SK-N-SH (cell line): ENCODE results near the gene RBM4. TPM values are rescaled to one million over a fixed set of nuclear protein-coding genes. Genes with fewer than 3 reads are reported as not detected.

Source experiments
- CTCF ChIA-PET: fragments of 300-600, 350-600 bp; formaldehyde crosslinking; extraction: SDS; loops from one replicate; lab custom pipeline; 2021; lab: Yijun Ruan, JAX
- POLR2A ChIA-PET: fragments of 350-600 bp; sonication (Branson Sonifier 250); formaldehyde crosslinking; extraction: SDS; loops from one replicate; lab custom pipeline; 2020; ENCODE audit warnings: antibody characterized with exemption, inconsistent platforms; lab: Yijun Ruan, JAX
- DNase-seq: peaks from one replicate; pipeline ENCODE4 v3.0.0; 2012
- H2AFZ ChIP-seq: fragments of 200-600 bp; sonication (generic); 2 replicates; pipeline ENCODE4 v1.8.1; 2016; ENCODE audit warnings: antibody characterized with exemption, mild to moderate bottlenecking, low read depth
- H3F3A ChIP-seq: fragments of 200-600 bp; sonication (generic); replicated peaks from 2 replicates; pipeline ENCODE3; 2016; ENCODE audit warnings: antibody characterized with exemption, mild to moderate bottlenecking; ENCODE audit not compliant: insufficient read depth
- H3K27ac ChIP-seq, 2 experiments: fragments of 200-500 bp in 1 of 2; fragments of 200-600 bp in 1 of 2; sonication (Bioruptor generic) in 1 of 2; sonication (generic), shearing (Covaris generic) in 1 of 2; 2 replicates each; pipeline versions ENCODE4 v1.5.1 to v1.6.1; 2014 to 2016; ENCODE audit warnings: low read depth in 2 of 2, inconsistent platforms in 1 of 2, low read length in 1 of 2, mild to moderate bottlenecking in 1 of 2, mixed read lengths in 1 of 2
- H3K27me3 ChIP-seq: fragments of 200-600 bp; sonication (generic), shearing (Covaris generic); 2 replicates; pipeline ENCODE4 v1.6.1; 2016; ENCODE audit warnings: mixed run types; ENCODE audit not compliant: insufficient read depth
- H3K36me3 ChIP-seq, 2 experiments: fragments of 200-500 bp in 1 of 2; fragments of 200-600 bp in 1 of 2; sonication (Bioruptor generic) in 1 of 2; sonication (generic) in 1 of 2; replicated peaks in 1 of 2; 2 replicates each; pipeline versions ENCODE3 to v1.5.1; 2014 to 2016; ENCODE audit warnings: low read length in 1 of 2, mild to moderate bottlenecking in 1 of 2; ENCODE audit not compliant: insufficient read depth in 2 of 2, control insufficient read depth in 1 of 2
- H3K4me1 ChIP-seq, 2 experiments: fragments of 200-500 bp in 1 of 2; fragments of 200-600 bp in 1 of 2; sonication (Bioruptor generic) in 1 of 2; sonication (generic), shearing (Covaris generic) in 1 of 2; 2 replicates each; pipeline versions ENCODE4 v1.5.1 to v1.6.1; 2014 to 2016; ENCODE audit warnings: low read depth in 1 of 2, low read length in 1 of 2, mixed run types in 1 of 2; ENCODE audit not compliant: insufficient read depth in 2 of 2, control insufficient read depth in 1 of 2
- H3K4me2 ChIP-seq: fragments of 200-600 bp; sonication (generic), shearing (Covaris generic); 2 replicates; pipeline ENCODE4 v1.6.1; 2017; ENCODE audit warnings: mixed run types
- H3K4me3 ChIP-seq, 2 experiments: fragments of 200-500 bp in 1 of 2; fragments of 200-600 bp in 1 of 2; sonication (Bioruptor generic) in 1 of 2; sonication (generic), shearing (Covaris generic) in 1 of 2; 2 replicates each; pipeline versions ENCODE4 v1.5.1 to v1.8.1; 2014 to 2016; ENCODE audit warnings: low read depth in 2 of 2, inconsistent platforms in 1 of 2, low read length in 1 of 2, mild to moderate bottlenecking in 1 of 2, mixed read lengths in 1 of 2, moderate library complexity in 1 of 2
- H3K79me2 ChIP-seq: fragments of 200-600 bp; sonication (generic); 2 replicates; pipeline ENCODE4 v1.8.1; 2017; ENCODE audit warnings: mild to moderate bottlenecking; ENCODE audit not compliant: insufficient read depth
- H3K9ac ChIP-seq: fragments of 200-600 bp; sonication (generic); 2 replicates; pipeline ENCODE4 v1.6.1; 2017; ENCODE audit warnings: mixed run types
- H3K9me2 ChIP-seq: fragments of 200-600 bp; sonication (generic); 2 replicates; pipeline ENCODE4 v1.6.1; 2017; ENCODE audit warnings: mixed run types
- H3K9me3 ChIP-seq: fragments of 200-600 bp; sonication (generic); 2 replicates; pipeline ENCODE4 v1.6.1; 2017; ENCODE audit warnings: mixed run types, mild to moderate bottlenecking, moderate library complexity
- H4K20me1 ChIP-seq: fragments of 200-600 bp; sonication (generic); 2 replicates; pipeline ENCODE4 v1.6.1; 2017; ENCODE audit warnings: mild to moderate bottlenecking, mixed run types; ENCODE audit not compliant: insufficient read depth
- CHD2 ChIP-seq: fragments of 150-350 bp; IDR thresholded peaks from 2 replicates; pipeline ENCODE4 v1.6.1; 2018; ENCODE audit warnings: low read length; ENCODE audit not compliant: partially characterized antibody
- CTCF ChIP-seq: fragments of 200-600 bp; sonication (generic); IDR thresholded peaks from 2 replicates; pipeline ENCODE4 v1.6.1; 2017; ENCODE audit warnings: antibody characterized with exemption, mild to moderate bottlenecking, moderate library complexity
- ELF1 ChIP-seq: IDR thresholded peaks from 2 replicates; pipeline ENCODE4 v1.4.0; 2012
- FOXJ3 ChIP-seq: sonication (generic); formaldehyde crosslinking; IDR thresholded peaks from 2 replicates; pipeline ENCODE4 v1.5.1; 2020; ENCODE audit warnings: mild to moderate bottlenecking, missing genetic modification reagents
- FOXM1 ChIP-seq: IDR thresholded peaks from 2 replicates; pipeline ENCODE4 v1.4.0; 2012; ENCODE audit warnings: low read depth, mild to moderate bottlenecking
- GABPA ChIP-seq: IDR thresholded peaks from 2 replicates; pipeline ENCODE4 v1.4.0; 2012; ENCODE audit warnings: low read depth, mild to moderate bottlenecking
- GATA2 ChIP-seq: sonication (generic); formaldehyde crosslinking; IDR thresholded peaks from 2 replicates; pipeline ENCODE4 v1.5.0; 2020; ENCODE audit warnings: mild to moderate bottlenecking, missing genetic modification reagents
- JUND ChIP-seq: IDR thresholded peaks from 2 replicates; pipeline ENCODE4 v1.4.0; 2012
- MAX ChIP-seq: IDR thresholded peaks from 2 replicates; pipeline ENCODE4 v1.4.0; 2012; ENCODE audit warnings: low read depth
- MEF2A ChIP-seq: IDR thresholded peaks from 2 replicates; pipeline ENCODE4 v1.4.0; 2012; ENCODE audit warnings: low read depth, borderline replicate concordance
- MXI1 ChIP-seq: IDR thresholded peaks from 2 replicates; pipeline ENCODE4 v1.6.1; 2012; ENCODE audit warnings: mild to moderate bottlenecking, low read depth, low read length, improper control_type of control experiment
- NFIC ChIP-seq: IDR thresholded peaks from 2 replicates; pipeline ENCODE4 v1.4.0; 2012; ENCODE audit warnings: borderline replicate concordance
- NRF1 ChIP-seq: IDR thresholded peaks from 2 replicates; pipeline ENCODE4 v1.6.1; 2012; ENCODE audit warnings: low read depth, mild to moderate bottlenecking, low read length
- PBX3 ChIP-seq: IDR thresholded peaks from 2 replicates; pipeline ENCODE4; 2012
- RAD21 ChIP-seq: IDR thresholded peaks from 2 replicates; pipeline ENCODE4 v1.6.1; 2012; ENCODE audit warnings: mild to moderate bottlenecking, low read length
- RCOR1 ChIP-seq: fragments of 150-350 bp; IDR thresholded peaks from 2 replicates; pipeline ENCODE4 v1.6.1; 2017; ENCODE audit warnings: antibody characterized with exemption, low read length
- REST ChIP-seq: IDR thresholded peaks from 2 replicates; pipeline ENCODE4 v1.6.1; 2012; ENCODE audit warnings: mild to moderate bottlenecking, low read depth, low read length, moderate library complexity
- RFX5 ChIP-seq: IDR thresholded peaks from 2 replicates; pipeline ENCODE4 v1.6.1; 2012; ENCODE audit warnings: mild to moderate bottlenecking, improper control_type of control experiment, low read length
- RXRA ChIP-seq: IDR thresholded peaks from 2 replicates; pipeline ENCODE4 v1.4.0; 2012; ENCODE audit warnings: low read depth, mild to moderate bottlenecking, borderline replicate concordance
- TCF12 ChIP-seq: IDR thresholded peaks from 2 replicates; pipeline ENCODE4 v1.4.0; 2012
- WGBS: methylation state at CpG from one replicate; pipeline ENCODE4 v1.1.6; 2017; ENCODE audit warnings: low lambda C conversion rate; 5-methylcytosine and 5-hydroxymethylcytosine counted together
- polyA plus RNA-seq, 3 experiments: library from polyadenylated mRNA; depleted of rRNA; stranded (reverse); fragments of >200 nt; gene quantifications; 2 replicates each; pipeline ENCODE4 v1.2.3, GENCODE V29; 2012

The RBM4 gene
- polyA plus RNA-seq, 1 of the 3 experiments (the other 2 are of a cell fraction): 202 TPM

- Histone ChIP-seq H4K20me1 (no peaks in the 10 kb centered on the region), H3K9me2 (no peaks in the 10 kb centered on the region), H3K79me2 (peaks cover 18% of the 10 kb centered on the region), H3K4me2 (no peak overlapping the region), H3K9ac (no peak overlapping the region), H3K4me1 (peaks cover 4 to 17% of the 10 kb centered on the region in 2 experiments; a peak in 1 of 4 replicates), H2AFZ (no peak overlapping the region), H3K9me3 (no peaks in the 10 kb centered on the region), H3K27me3 (no peaks in the 10 kb centered on the region), H3K27ac (no peak overlapping the region), H3K36me3 (no peaks in the 10 kb centered on the region), H3K4me3 (no peak overlapping the region), H3F3A (no peaks in the 10 kb centered on the region)
- CTCF ChIA-PET: interaction anchor here (0.7 to 3.4 kb wide), 6 partner anchors 10 to 87 kb away, joined by 3 to 14 read pairs (median 6); partner anchors contain the start of genes CTSF and RBM4B
- no peak for DNase-seq
- TF ChIP-seq CTCF: no peak
- TF ChIP-seq CHD2: no peak
- no peak for TF ChIP-seq RCOR1
- TF ChIP-seq FOXM1: no peak
- no peak for TF ChIP-seq RFX5
- no peak for TF ChIP-seq GATA2 (CRISPR knock-in tag)
- POLR2A ChIA-PET: interaction anchor here (0.6 kb wide), 1 partner anchor 62 kb away, joined by 3 read pairs; no protein-coding TSS in a partner anchor
- 33% methylated on average over 2 of the region's 2 CpGs for WGBS
These were observed 47.3 kb upstream of the RBM4 start for GRCh38 chr11:66591175-66591574.

- H3K9ac ChIP-seq: peak within 1 kb of the TSS; percentile 85
- H3K4me2 ChIP-seq: peak within 1 kb of the TSS; percentile 98
- H4K20me1 ChIP-seq: no peaks in the 10 kb centered on the region
- peak; percentile 100 for DNase-seq
- no peaks in the 10 kb centered on the region for H3K9me3 ChIP-seq
- no peaks in the 10 kb centered on the region for H3K9me2 ChIP-seq
- H3K4me3 ChIP-seq: peak within 1 kb of the TSS; percentile 77 to 94
- H2AFZ ChIP-seq: peak within 1 kb of the TSS; percentile 97
- no peaks in the 10 kb centered on the region for H3K36me3 ChIP-seq
- POLR2A ChIA-PET: interaction anchor here (1.2 to 2.0 kb wide), 3 partner anchors 24 to 45 kb away, joined by 5 to 8 read pairs (median 7); partner anchors contain the start of genes CTSF, RBM14 and RBM4
- 23% methylated on average over 40 of the region's 68 CpGs for WGBS
- peaks cover 18% of the 10 kb centered on the region for H3K79me2 ChIP-seq
- H3K4me1 ChIP-seq: peaks cover 4 to 17% of the 10 kb centered on the region in 2 experiments; a peak in 1 of 4 replicates
- H3K27ac ChIP-seq: peak within 1 kb of the TSS; percentile 62 to 84; a peak in 3 of 4 replicates
- CTCF ChIA-PET: interaction anchor here (0.6 to 3.4 kb wide), 17 partner anchors 9 to 432 kb away, joined by 3 to 21 read pairs (median 3); partner anchors contain the start of genes CTSF and RBM4B
- no peaks in the 10 kb centered on the region for H3K27me3 ChIP-seq
- H3F3A ChIP-seq: no peaks in the 10 kb centered on the region
- TF ChIP-seq MAX (peak; percentile 79), PBX3 (no peak), RAD21 (no peak), REST (no peak), TCF12 (no peak), MXI1 (peak; percentile 52; the same call in 1 of the 2 replicates), RCOR1 (no peak), MEF2A (no peak), RFX5 (no peak), CHD2 (no peak), NRF1 (peak; percentile 95), FOXJ3 (CRISPR knock-in tag) (no peak), RXRA (no peak), NFIC (no peak), GABPA (no peak), JUND (no peak), ELF1 (no peak)
These were observed 45.8 kb upstream of the RBM4 start, which contains the start of the genes CCDC87 and CCS for GRCh38 chr11:66592457-66593302. Gene CCDC87 (minus strand): TSS chr11:66593063. CDS start chr11:66593015, 48 bp downstream. Gene CCS (plus strand): TSS chr11:66593185. CDS start chr11:66593262, 77 bp downstream.
